Testis (tissue), 2 donors: ENCODE results near the gene PRKCI.

ENCODE experiments used
- CTCF ChIP-seq, 3 experiments: fragments of 450-650 bp in 2 of 3; fragments of 200-600 bp in 1 of 3; sonication (generic) in 1 of 3; IDR thresholded peaks; one replicate each; pipeline ENCODE4 v1.5.1; 2016 to 2019; ENCODE audit warnings: antibody characterized with exemption in 3 of 3, mild to moderate bottlenecking in 2 of 3, moderate library complexity in 1 of 3
- POLR2A ChIP-seq: fragments of 450-650 bp; IDR thresholded peaks from one replicate; pipeline ENCODE4 v1.6.1; 2017; ENCODE audit warnings: antibody characterized with exemption, mild to moderate bottlenecking, moderate library complexity

GRCh38 chr3:170321321-170322034 lies 99.3 kb downstream of the PRKCI start:
- TF ChIP-seq POLR2A = no peak
- no peak for TF ChIP-seq CTCF (IDR thresholded peaks at IDR 0.05)
